ENCODE data around the gene TRIM22.

- TF ChIP-seq CTCF (IDR thresholded peaks at IDR 0.05) (no peak), POLR2AphosphoS5 (IDR thresholded peaks at IDR 0.05; ENCODE audit: insufficient read depth in 1 of 2, low read depth in 1 of 2) (no peak)
Measured at GRCh38 chr11:5666402-5666793, 23.2 kb upstream of the TRIM22 start.

Data from vagina (tissue), 2 donors.